Chondrocyte (in vitro differentiated cells): ENCODE measurements around the gene ZG16. TPM values are rescaled to one million over a fixed set of nuclear protein-coding genes. Genes with fewer than 3 reads are reported as not detected.
"Not testable (repeated sequence)": the region's sequence is repeated elsewhere in the genome, so short reads cannot be mapped to it uniquely, and the experiment has no call there.

Experiments used
- DNase-seq: peaks from one replicate; pipeline ENCODE4 v3.0.0; 2021; ENCODE audit warnings: mixed read lengths, low spot score
- H3K27ac Mint-ChIP-seq: one replicate; pipeline ENCODE4 v1.8.0; 2021; ENCODE audit warnings: mild to moderate bottlenecking, moderate library complexity, mixed read lengths; ENCODE audit not compliant: unreplicated experiment
- H3K27me3 Mint-ChIP-seq: 2 replicates; pipeline ENCODE4 v1.8.0; 2021; ENCODE audit warnings: low read depth, mixed read lengths
- H3K36me3 Mint-ChIP-seq: 2 replicates; pipeline ENCODE4 v1.8.0; 2021; ENCODE audit warnings: low read depth, mixed read lengths
- H3K4me1 Mint-ChIP-seq: 2 replicates; pipeline ENCODE4 v1.8.0; 2021; ENCODE audit warnings: low read depth, mild to moderate bottlenecking, mixed read lengths
- H3K4me3 Mint-ChIP-seq: one replicate; pipeline ENCODE4 v1.8.0; 2021; ENCODE audit warnings: mild to moderate bottlenecking, moderate library complexity, mixed read lengths; ENCODE audit not compliant: unreplicated experiment
- H3K9me3 Mint-ChIP-seq: 2 replicates; pipeline ENCODE4 v1.8.0; 2021; ENCODE audit warnings: low read depth, mixed read lengths
- CTCF ChIP-seq: fragments of 200-600 bp; sonication (generic); IDR thresholded peaks from 2 replicates; pipeline ENCODE4 v1.5.0; 2021; ENCODE audit warnings: antibody characterized with exemption, mild to moderate bottlenecking, moderate library complexity
- total RNA-seq: library from RNA; stranded (reverse); gene quantifications from 3 replicates; pipeline ENCODE4 v1.2.1, GENCODE V29; 2021

ZG16 gene
- total RNA-seq, 1 donor from 2014 or later = not detected

GRCh38 chr16:29757950-29758466 is 20.0 kb upstream of the ZG16 start:
- peak overlapping the region; percentile 83 for H3K27ac Mint-ChIP-seq
- no peaks in the 10 kb centered on the region for H3K36me3 Mint-ChIP-seq

GRCh38 chr16:29760567-29761279 is 17.3 kb upstream of the ZG16 start:
- Mint-ChIP-seq H3K4me3 (no peak overlapping the region), H3K4me1 (peaks cover 15% of the 10 kb centered on the region), H3K27ac (no peak overlapping the region), H3K27me3 (peaks cover 8% of the 10 kb centered on the region), H3K36me3 (no peaks in the 10 kb centered on the region), H3K9me3 (no peaks in the 10 kb centered on the region)
- TF ChIP-seq CTCF = no peak
- DNase-seq = no peak

More at GRCh38 chr16:29757950-29758466, 20.0 kb upstream of the ZG16 start:
- H3K9me3 Mint-ChIP-seq = no peaks in the 10 kb centered on the region
- no peak overlapping the region for H3K4me3 Mint-ChIP-seq
- peaks cover 15% of the 10 kb centered on the region for H3K4me1 Mint-ChIP-seq
- no peak for DNase-seq
- no peaks in the 10 kb centered on the region for H3K27me3 Mint-ChIP-seq
- peak; percentile 65 for TF ChIP-seq CTCF

GRCh38 chr16:29761280-29761651 is 16.8 kb upstream of the ZG16 start:
- H3K36me3 Mint-ChIP-seq, H3K4me3 Mint-ChIP-seq, DNase-seq, H3K27ac Mint-ChIP-seq, H3K27me3 Mint-ChIP-seq, H3K9me3 Mint-ChIP-seq: not testable (repeated sequence)
- H3K4me1 Mint-ChIP-seq = peaks cover 15% of the 10 kb centered on the region

- no peaks in the 10 kb centered on the region for H3K9me3 Mint-ChIP-seq
- H3K36me3 Mint-ChIP-seq = no peaks in the 10 kb centered on the region
- no peak overlapping the region for H3K27ac Mint-ChIP-seq
- DNase-seq = no peak
- peaks cover 13% of the 10 kb centered on the region for H3K4me1 Mint-ChIP-seq
- no peak for TF ChIP-seq CTCF
- H3K27me3 Mint-ChIP-seq = peaks cover 8% of the 10 kb centered on the region
- H3K4me3 Mint-ChIP-seq = no peak overlapping the region
Measured at GRCh38 chr16:29761882-29762281, 16.2 kb upstream of the ZG16 start.

- H3K4me3 Mint-ChIP-seq = no peak overlapping the region
- DNase-seq = no peak
- peaks cover 8% of the 10 kb centered on the region for H3K27me3 Mint-ChIP-seq
- no peak overlapping the region for H3K27ac Mint-ChIP-seq
- H3K36me3 Mint-ChIP-seq = no peaks in the 10 kb centered on the region
- no peaks in the 10 kb centered on the region for H3K9me3 Mint-ChIP-seq
- peaks cover 2% of the 10 kb centered on the region for H3K4me1 Mint-ChIP-seq
- no peak for TF ChIP-seq CTCF
Measured at GRCh38 chr16:29763326-29763725, 14.7 kb upstream of the ZG16 start.
